Esophagus muscularis mucosa (tissue), 4 donors: ENCODE measurements around the gene SLCO6A1. TPM values are rescaled to one million over a fixed set of nuclear protein-coding genes. Genes with fewer than 3 reads are reported as not detected.

Source experiments
- DNase-seq: peaks from one replicate; pipeline ENCODE4 v3.0.0-alpha.2; 2017; ENCODE audit errors: extremely low spot score
- H3K27ac ChIP-seq, 4 donors: fragments of 200-600 bp; sonication (generic); replicated peaks in 1 of 4; 1 replicate in 3 of 4; 2 replicates in 1 of 4; pipeline ENCODE4 v1.5.1; 2016 to 2019; ENCODE audit warnings: mild to moderate bottlenecking in 1 of 4
- H3K27me3 ChIP-seq, 4 donors: fragments of 200-600 bp; sonication (generic); one replicate each; pipeline versions ENCODE4 v1.5.1 to v1.6.0; 2016 to 2019
- H3K36me3 ChIP-seq, 4 donors: fragments of 200-600 bp; sonication (generic); one replicate each; pipeline ENCODE4 v1.5.1; 2016 to 2019
- H3K4me1 ChIP-seq, 4 donors: fragments of 200-600 bp; sonication (generic); one replicate each; pipeline ENCODE4 v1.5.1; 2016 to 2019
- H3K4me3 ChIP-seq, 4 donors: fragments of 200-600 bp; sonication (generic); 1 replicate in 2 of 4; 2 replicates in 2 of 4; pipeline ENCODE4 v1.5.1; 2016 to 2019; ENCODE audit warnings: mild to moderate bottlenecking in 4 of 4, moderate library complexity in 1 of 4
- H3K9me3 ChIP-seq, 4 donors: fragments of 200-600 bp; sonication (generic); 1 replicate in 3 of 4; 2 replicates in 1 of 4; pipeline ENCODE4 v1.5.1; 2016 to 2019
- EP300 ChIP-seq: sonication (generic); formaldehyde crosslinking; IDR thresholded peaks from one replicate; pipeline ENCODE4 v1.6.1; 2017; ENCODE audit warnings: antibody characterized with exemption
- POLR2A ChIP-seq: fragments of 450-650 bp; IDR thresholded peaks from one replicate; pipeline ENCODE4 v1.6.1; 2017; ENCODE audit warnings: antibody characterized with exemption, moderate library complexity, mild to moderate bottlenecking, low read depth
- POLR2AphosphoS5 ChIP-seq, 2 donors: sonication (generic); formaldehyde crosslinking; IDR thresholded peaks; one replicate each; pipeline ENCODE4 v1.6.1; 2017; ENCODE audit warnings: antibody characterized with exemption in 2 of 2
- WGBS: methylation state at CpG from one replicate; pipeline ENCODE4 v1.1.5; 2018; 5-methylcytosine and 5-hydroxymethylcytosine counted together
- intact Hi-C: fragments of 100-400 bp; cut with DNase I; formaldehyde crosslinking; loops from one replicate; pipeline ENCODE4 v1.15.1; 2023
- total RNA-seq, 4 donors: library from RNA; depleted of rRNA; stranded (reverse); fragments of >200 nt; gene quantifications; one replicate each; pipeline versions ENCODE4 v1.1.0 to v1.2.1, GENCODE V29; 2016
- TF ChIP-seq, protein P1 (sequence below), 3 experiments: fragments of 200-600 bp in 2 of 3; fragments of 450-650 bp in 1 of 3; sonication (generic) in 2 of 3; IDR thresholded peaks; one replicate each; pipeline ENCODE4 v1.5.1; 2017 to 2019; ENCODE audit warnings: antibody characterized with exemption in 3 of 3, mild to moderate bottlenecking in 2 of 3, moderate library complexity in 1 of 3

Gene SLCO6A1
- total RNA-seq, 4 donors from 2014 or later: not detected

DNA sequence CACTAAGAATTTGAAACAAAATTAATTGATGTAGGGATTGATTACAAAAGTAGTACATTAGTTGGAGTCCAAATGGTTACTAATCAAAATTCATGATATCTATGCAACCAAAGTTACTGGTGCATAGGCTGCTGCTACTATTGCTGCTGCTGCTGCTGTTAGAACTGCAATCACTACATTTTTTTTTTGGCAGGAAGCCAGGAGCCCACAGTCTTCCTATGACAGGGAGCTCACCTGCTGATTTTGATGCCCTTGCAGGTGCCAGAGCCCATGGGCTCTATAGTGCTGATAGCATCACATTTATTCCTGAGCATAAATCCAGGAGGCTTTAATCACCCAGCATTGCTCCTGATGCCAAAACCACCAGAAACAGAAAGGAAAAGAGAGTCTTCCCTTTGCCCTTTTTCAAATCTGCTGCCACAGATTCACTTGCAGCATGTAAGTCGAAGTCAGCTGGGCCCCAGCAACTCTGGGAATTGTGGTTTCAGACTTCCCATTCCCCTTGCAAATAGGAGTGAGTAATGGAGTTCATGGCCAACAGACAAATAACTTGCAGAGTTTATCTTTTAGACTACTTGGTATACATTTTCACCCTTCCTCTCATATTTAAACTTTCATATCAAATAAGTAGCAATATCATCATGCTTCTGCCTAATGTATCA lies 17.6 kb downstream of the SLCO6A1 start:
- Histone ChIP-seq H3K36me3 (no peaks in the 10 kb centered on the region), H3K9me3 (no peaks in the 10 kb centered on the region), H3K4me1 (no peaks in the 10 kb centered on the region), H3K27me3 (no peaks in the 10 kb centered on the region), H3K27ac (no peak overlapping the region), H3K4me3 (no peak overlapping the region)
- WGBS: 22% methylated on average over 1 of the region's 1 CpG
- no peak for DNase-seq
- TF ChIP-seq EP300 (no peak), POLR2AphosphoS5 (IDR thresholded peaks at IDR 0.05) (no peak), POLR2A (no peak)
- TF ChIP-seq, protein P1, sequence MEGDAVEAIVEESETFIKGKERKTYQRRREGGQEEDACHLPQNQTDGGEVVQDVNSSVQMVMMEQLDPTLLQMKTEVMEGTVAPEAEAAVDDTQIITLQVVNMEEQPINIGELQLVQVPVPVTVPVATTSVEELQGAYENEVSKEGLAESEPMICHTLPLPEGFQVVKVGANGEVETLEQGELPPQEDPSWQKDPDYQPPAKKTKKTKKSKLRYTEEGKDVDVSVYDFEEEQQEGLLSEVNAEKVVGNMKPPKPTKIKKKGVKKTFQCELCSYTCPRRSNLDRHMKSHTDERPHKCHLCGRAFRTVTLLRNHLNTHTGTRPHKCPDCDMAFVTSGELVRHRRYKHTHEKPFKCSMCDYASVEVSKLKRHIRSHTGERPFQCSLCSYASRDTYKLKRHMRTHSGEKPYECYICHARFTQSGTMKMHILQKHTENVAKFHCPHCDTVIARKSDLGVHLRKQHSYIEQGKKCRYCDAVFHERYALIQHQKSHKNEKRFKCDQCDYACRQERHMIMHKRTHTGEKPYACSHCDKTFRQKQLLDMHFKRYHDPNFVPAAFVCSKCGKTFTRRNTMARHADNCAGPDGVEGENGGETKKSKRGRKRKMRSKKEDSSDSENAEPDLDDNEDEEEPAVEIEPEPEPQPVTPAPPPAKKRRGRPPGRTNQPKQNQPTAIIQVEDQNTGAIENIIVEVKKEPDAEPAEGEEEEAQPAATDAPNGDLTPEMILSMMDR (IDR thresholded peaks at IDR 0.05): no peak
- intact Hi-C loops: no loop called here

DNA sequence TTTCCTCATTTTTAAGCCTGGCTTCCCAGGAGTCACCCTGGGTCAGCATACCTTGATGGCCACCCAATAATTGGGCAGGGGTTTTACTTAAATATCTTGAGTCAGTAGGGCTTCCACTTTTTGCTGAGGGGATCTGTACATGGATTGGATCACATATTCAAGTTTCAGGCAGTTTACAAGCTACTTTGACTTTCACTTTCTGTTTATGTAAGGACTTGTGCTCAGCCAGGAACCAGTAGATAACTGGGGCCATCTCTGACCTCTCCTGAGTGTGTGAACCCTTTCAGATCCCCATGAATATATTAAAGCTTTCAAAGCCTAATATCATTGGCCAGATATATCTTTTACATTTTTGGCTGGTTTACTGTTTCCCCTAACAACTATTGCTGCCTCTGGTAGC lies 45.1 kb downstream of the SLCO6A1 start:
- Histone ChIP-seq H3K27ac (no peak overlapping the region), H3K9me3 (peaks cover 0 to 3% (median 0%) of the 10 kb centered on the region in 4 donors), H3K4me1 (no peaks in the 10 kb centered on the region), H3K4me3 (no peak overlapping the region), H3K36me3 (no peaks in the 10 kb centered on the region), H3K27me3 (no peaks in the 10 kb centered on the region)
- no peak for DNase-seq
- TF ChIP-seq EP300 (no peak), POLR2AphosphoS5 (IDR thresholded peaks at IDR 0.05) (no peak), POLR2A (no peak)
- TF ChIP-seq, protein P1 (IDR thresholded peaks at IDR 0.05): no peak
- intact Hi-C loops: no loop called here

DNA sequence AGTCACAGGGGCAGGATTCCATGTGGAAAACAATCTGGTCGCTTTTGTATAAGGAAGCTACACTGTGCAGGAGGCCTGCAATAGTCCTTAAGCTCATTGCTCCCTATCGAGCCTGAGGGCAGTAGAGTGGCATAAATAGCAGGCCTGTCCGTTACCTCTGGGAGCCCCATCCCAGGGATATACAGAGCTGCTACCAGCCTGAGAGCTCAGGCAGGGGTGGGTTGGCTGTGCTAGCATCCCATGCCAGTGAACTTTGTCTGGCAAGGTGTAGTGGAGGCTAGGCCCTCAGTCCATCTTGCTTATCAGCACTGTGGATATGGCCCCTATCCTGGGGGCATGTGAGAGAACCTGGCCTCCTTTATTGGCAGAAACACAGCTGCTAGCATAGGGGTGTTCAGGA lies 47.7 kb downstream of the SLCO6A1 start:
- WGBS: 90% methylated on average over 3 of the region's 3 CpGs
- no peak overlapping the region for H3K27ac ChIP-seq
- H3K4me3 ChIP-seq: no peak overlapping the region
- intact Hi-C loops: no loop called here
- no peaks in the 10 kb centered on the region for H3K4me1 ChIP-seq
- TF ChIP-seq, protein P1 (IDR thresholded peaks at IDR 0.05): no peak
- TF ChIP-seq POLR2AphosphoS5 (IDR thresholded peaks at IDR 0.05): no peak
- no peak for TF ChIP-seq POLR2A
- TF ChIP-seq EP300: no peak
- no peaks in the 10 kb centered on the region for H3K27me3 ChIP-seq
- DNase-seq: no peak
- H3K36me3 ChIP-seq: no peaks in the 10 kb centered on the region
- peaks cover 0 to 3% (median 0%) of the 10 kb centered on the region in 4 donors for H3K9me3 ChIP-seq

DNA sequence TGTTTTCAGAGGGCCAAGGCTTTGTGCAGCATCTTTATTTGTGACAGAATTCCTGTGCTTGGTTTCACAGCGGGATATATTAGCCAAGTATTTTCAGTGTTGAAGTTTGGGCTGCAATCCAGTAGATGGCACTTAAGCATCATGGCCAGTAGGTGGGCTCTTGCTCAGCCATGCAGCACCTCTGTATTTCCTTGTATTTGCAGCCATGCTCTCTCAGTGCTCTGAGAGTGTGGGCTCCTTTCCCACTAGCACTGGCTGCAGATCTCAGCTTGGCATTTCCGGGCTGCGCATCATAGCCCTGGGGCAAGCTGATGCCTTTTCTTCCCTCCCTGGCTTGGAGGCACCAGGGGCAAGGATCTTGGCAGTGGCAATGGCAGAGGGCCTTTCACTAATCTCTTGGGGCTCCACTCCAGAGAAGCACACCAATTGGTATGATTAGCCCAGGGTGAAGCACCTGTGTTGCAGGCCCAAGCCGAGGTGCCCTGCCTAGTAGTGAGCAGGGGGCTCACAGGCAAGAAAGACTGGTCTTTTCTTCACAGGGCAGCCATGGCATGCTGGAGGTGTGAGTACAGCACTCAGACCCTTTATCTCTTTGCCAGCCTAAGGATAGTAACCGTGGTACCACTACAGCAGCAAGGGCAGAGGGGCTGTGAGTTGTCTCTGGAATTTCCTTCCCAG lies 48.3 kb downstream of the SLCO6A1 start:
- 91% methylated on average over 5 of the region's 5 CpGs for WGBS
- Histone ChIP-seq H3K9me3 (peaks cover 0 to 3% (median 0%) of the 10 kb centered on the region in 4 donors), H3K27ac (no peak overlapping the region), H3K27me3 (no peaks in the 10 kb centered on the region), H3K36me3 (no peaks in the 10 kb centered on the region), H3K4me3 (no peak overlapping the region), H3K4me1 (no peaks in the 10 kb centered on the region)
- TF ChIP-seq, protein P1 (IDR thresholded peaks at IDR 0.05): no peak
- TF ChIP-seq POLR2A (no peak), POLR2AphosphoS5 (IDR thresholded peaks at IDR 0.05) (no peak), EP300 (no peak)
- intact Hi-C loops: no loop called here
- DNase-seq: no peak
